Psoas muscle (tissue), 8 donors: ENCODE data around the gene CDC42EP3. TPM values are rescaled to one million over a fixed set of nuclear protein-coding genes. Genes with fewer than 3 reads are reported as not detected.

Experiments used
- ATAC-seq, 4 donors: fragments of 200-7000 bp; cut with Tn5 transposase; one replicate each; pipeline ENCODE4 v1.9.1; 2020; ENCODE audit warnings: moderate library complexity in 3 of 4, mild to moderate bottlenecking in 2 of 4
- DNase-seq, 2 donors: peaks; one replicate each; pipeline ENCODE4 v3.0.0-alpha.2; 2020
- H3K27ac ChIP-seq: fragments of 200-600 bp; one replicate; pipeline ENCODE4 v1.8.0; 2022
- H3K27me3 ChIP-seq, 3 donors: fragments of 200-600 bp in 1 of 3; one replicate each; pipeline versions ENCODE4 v1.6.1 to v1.8.0; 2013 to 2022; ENCODE audit warnings: low read length in 2 of 3, mild to moderate bottlenecking in 2 of 3, moderate library complexity in 1 of 3; ENCODE audit not compliant: insufficient read depth in 3 of 3
- H3K36me3 ChIP-seq, 2 donors: fragments of 200-600 bp in 1 of 2; one replicate each; pipeline versions ENCODE4 v1.6.1 to v1.8.0; 2013 to 2022; ENCODE audit warnings: low read depth in 1 of 2, mild to moderate bottlenecking in 1 of 2, moderate library complexity in 1 of 2; ENCODE audit not compliant: insufficient read depth in 1 of 2
- H3K4me1 ChIP-seq: fragments of 200-600 bp; one replicate; pipeline ENCODE4 v1.8.0; 2022
- H3K4me3 ChIP-seq: fragments of 200-600 bp; one replicate; pipeline ENCODE4 v1.8.0; 2022; ENCODE audit warnings: mild to moderate bottlenecking
- H3K9me3 ChIP-seq: fragments of 200-600 bp; one replicate; pipeline ENCODE4 v1.8.0; 2022
- CTCF ChIP-seq: fragments of 200-600 bp; IDR thresholded peaks from one replicate; pipeline ENCODE4 v1.8.0; 2022; ENCODE audit warnings: antibody characterized with exemption
- WGBS, 3 donors: extraction: QIAGEN DNeasy Blood & Tissue Kit; methylation state at CpG; one replicate each; pipeline versions ENCODE4 v1.1.6 to v1.1.7; 2013; 5-methylcytosine and 5-hydroxymethylcytosine counted together
- intact Hi-C, 2 donors: fragments of 100-400 bp; cut with DNase I; formaldehyde crosslinking; loops; one replicate each; pipeline versions ENCODE4 v1.11.0 to v1.14.2; 2022
- polyA plus RNA-seq, 3 donors: library from polyadenylated mRNA; stranded (reverse); fragments of 200-250 nt; gene quantifications; one replicate each; pipeline ENCODE4 v1.2.3, GENCODE V29; 2013
- total RNA-seq, 4 donors: library from RNA; stranded (reverse); fragmentation: NEBNext Ultra II Directional in 2 of 4; extraction: Animal tissue kit (Norgen Biotek cat#: 25700) in 2 of 4; gene quantifications; one replicate each; pipeline versions ENCODE4 v1.2.1 to v1.2.4, GENCODE V29; 2021 to 2023
- donor health status: healthy with polysubstance abuse.
- donor health status: DM: no; HTN: no; CAD: no; lungs with moderate emphysema.
- donor health status: Bipolar disorder and iron deficiency.
- donor health status: healthy.
- donor health status: DM: yes; HTN: yes; CAD: no.
- donor health status: DM: no; HTN: no; CAD: no.
- donor health status: DM: no; HTN: no; CAD: no.
- donor health status: DM: yes; HTN: yes; CAD: no.

The CDC42EP3 gene
- total and polyA plus RNA-seq, 7 donors: 8.8 to 174 (median 50.9) TPM

- peaks cover 20% of the 10 kb centered on the region for H3K9me3 ChIP-seq
- TF ChIP-seq CTCF: no peak
- 22 to 44% (median 24%) methylated on average over 3 of the region's 3 CpGs for WGBS, 3 donors
- no peak overlapping the region for H3K4me3 ChIP-seq
- no peaks in the 10 kb centered on the region for H3K36me3 ChIP-seq
- peaks cover 24% of the 10 kb centered on the region for H3K4me1 ChIP-seq
- intact Hi-C loops: loop anchor here in 1 of 2 donors (5.0 kb wide), 1 partner anchor 59 kb away; no protein-coding TSS in a partner anchor
- DNase-seq: no peak
- no peaks in the 10 kb centered on the region for H3K27me3 ChIP-seq
- ATAC-seq: no peak
- H3K27ac ChIP-seq: no peak overlapping the region
These were observed 78.4 kb downstream of the CDC42EP3 start for GRCh38 chr2:37593024-37593423.
